ENCODE results near the gene NCOA5.
A peak's percentile ranks its signal among the peaks of the same experiment; 100 is the strongest.

NCOA5 gene

DNA sequence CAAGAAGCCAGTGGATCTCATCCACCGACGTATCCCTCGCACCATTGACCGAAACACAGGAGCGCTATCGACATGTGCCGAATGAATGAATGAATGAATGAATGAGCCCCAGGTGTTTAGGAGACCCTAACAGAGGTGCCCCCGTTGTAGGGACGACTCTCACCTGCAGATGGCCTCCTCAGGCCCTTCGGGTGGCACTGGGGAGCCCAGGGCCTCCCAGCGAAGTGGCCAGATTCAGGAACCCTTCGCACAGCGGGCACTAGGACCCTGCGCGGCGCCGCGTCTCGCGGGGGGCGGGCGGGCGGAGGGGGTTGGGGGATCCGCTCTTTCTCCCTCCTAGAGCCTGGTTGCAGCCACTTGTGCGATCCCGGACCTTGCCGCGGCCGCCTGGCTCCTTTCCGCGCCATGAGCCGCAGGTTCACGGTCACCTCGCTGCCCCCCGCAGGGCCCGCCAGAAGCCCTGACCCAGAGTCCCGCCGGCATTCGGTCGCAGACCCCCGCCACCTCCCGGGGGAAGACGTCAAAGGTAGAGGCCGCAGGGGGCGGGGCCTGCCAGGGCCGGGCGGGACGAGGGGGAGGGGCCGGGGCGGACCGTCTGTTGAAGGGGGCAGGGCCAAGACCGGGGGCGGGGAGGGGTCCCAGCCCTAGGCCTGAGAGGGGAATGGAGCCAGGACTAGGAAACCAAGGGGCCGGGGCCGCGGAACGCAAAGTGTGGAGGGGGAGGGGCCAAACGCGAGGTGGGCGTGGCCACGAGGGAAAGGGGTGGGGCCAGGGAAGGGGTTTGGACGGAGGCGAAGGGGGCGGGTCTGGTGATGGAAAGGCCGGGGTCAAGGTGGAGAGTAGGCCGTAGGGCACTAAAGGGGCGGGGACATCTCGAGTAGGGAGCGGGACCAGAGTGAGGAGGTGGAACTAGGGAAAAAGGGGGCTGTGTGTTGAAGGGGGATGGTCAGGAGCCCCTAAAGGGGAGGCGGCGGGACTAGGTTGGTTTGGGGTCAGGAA lies 68.1 kb downstream of the NCOA5 start:
- Histone ChIP-seq H3K4me1 (ENCODE audit: control insufficient read depth, insufficient read depth, low read length) (no peaks in the 10 kb centered on the region), H3K27me3 (ENCODE audit: control insufficient read depth, insufficient read depth, low read length, poor library complexity, severe bottlenecking) (peaks cover 43% of the 10 kb centered on the region), H3K4me3 (ENCODE audit: insufficient read depth, low read depth, low read length) (peak overlapping the region; percentile 65), H3K36me3 (ENCODE audit: control insufficient read depth, insufficient read depth, low read length) (no peaks in the 10 kb centered on the region), H3K27ac (ENCODE audit: insufficient read depth, low read depth, low read length, poor library complexity, severe bottlenecking) (no peak overlapping the region), H3K9me3 (ENCODE audit: control insufficient read depth, low read length) (no peaks in the 10 kb centered on the region)
- 7 to 8% methylated on average over 71 of the region's 71 CpGs for WGBS, 2 experiments

DNA sequence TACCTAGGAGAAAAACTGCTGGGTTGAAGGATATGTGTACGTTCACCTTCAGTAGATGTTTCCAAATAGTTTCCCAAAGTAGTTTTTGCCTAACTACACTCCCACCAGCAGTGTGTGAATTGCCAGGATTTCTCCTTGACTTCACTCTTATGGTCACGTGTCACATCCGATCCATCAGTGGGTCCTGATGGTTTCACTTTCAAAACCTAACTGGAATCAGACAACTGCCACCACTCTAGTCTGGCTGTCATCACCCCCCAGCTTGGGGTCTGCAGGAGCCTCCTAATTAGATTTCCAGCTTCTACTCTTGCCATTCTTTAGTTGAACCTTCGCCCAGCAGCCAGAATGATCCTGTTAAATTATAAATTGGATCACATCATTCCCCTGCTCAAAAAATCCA lies 69.2 kb downstream of the NCOA5 start:
- Histone ChIP-seq H3K4me1 (ENCODE audit: control insufficient read depth, insufficient read depth, low read length) (no peaks in the 10 kb centered on the region), H3K27ac (ENCODE audit: insufficient read depth, low read depth, low read length, poor library complexity, severe bottlenecking) (no peak overlapping the region), H3K27me3 (ENCODE audit: control insufficient read depth, insufficient read depth, low read length, poor library complexity, severe bottlenecking) (peaks cover 32% of the 10 kb centered on the region), H3K4me3 (ENCODE audit: insufficient read depth, low read depth, low read length) (no peak overlapping the region), H3K9me3 (ENCODE audit: control insufficient read depth, low read length) (no peaks in the 10 kb centered on the region), H3K36me3 (ENCODE audit: control insufficient read depth, insufficient read depth, low read length) (no peaks in the 10 kb centered on the region)
- WGBS, 2 experiments: 90 to 91% methylated on average over 4 of the region's 4 CpGs

DNA sequence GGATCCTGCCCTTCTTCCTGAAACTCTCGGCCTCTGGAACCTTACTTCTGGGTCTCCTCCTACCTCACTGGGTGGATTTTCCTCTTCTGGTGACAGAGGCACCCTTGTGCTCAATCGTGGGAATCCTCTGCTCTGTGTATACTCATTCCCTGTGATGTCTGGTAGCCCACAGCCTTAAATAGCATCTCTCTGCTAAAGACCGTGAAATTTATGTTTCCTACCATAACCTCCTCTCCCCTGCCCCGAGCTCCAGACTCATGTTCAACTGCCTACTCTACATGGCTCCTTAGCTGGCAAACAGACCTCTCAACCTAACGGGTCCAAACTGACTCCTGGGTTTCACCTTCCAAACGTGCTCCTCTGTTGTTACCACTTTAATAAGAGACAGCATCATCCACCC lies 71.2 kb downstream of the NCOA5 start:
- Histone ChIP-seq H3K27me3 (ENCODE audit: control insufficient read depth, insufficient read depth, low read length, poor library complexity, severe bottlenecking) (peaks cover 29% of the 10 kb centered on the region), H3K9me3 (ENCODE audit: control insufficient read depth, low read length) (no peaks in the 10 kb centered on the region)
- WGBS, 2 experiments: 84 to 85% methylated on average over 6 of the region's 6 CpGs

DNA sequence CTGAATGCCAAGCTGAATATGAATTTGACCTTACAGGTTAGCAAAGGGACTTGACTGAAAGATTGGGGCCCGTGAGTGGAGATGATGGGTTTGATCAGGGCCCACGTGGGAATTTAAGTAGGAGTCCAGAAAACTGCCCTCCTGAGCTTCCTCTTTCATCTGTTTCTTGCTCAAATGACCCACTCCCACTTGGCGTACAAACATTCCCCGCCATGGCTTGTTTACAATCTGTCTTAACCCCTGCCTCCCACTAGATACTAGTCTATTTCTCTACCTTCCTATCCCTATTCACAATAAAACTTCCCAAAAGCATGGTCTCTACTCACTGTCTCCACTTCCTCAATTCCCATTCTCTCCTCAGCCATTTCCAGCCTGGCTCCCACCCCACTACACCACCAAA lies 71.7 kb downstream of the NCOA5 start:
- 84 to 91% methylated on average over 4 of the region's 4 CpGs for WGBS, 2 experiments
- no peak overlapping the region for H3K4me3 ChIP-seq (ENCODE audit: insufficient read depth, low read depth, low read length)
- no peaks in the 10 kb centered on the region for H3K36me3 ChIP-seq (ENCODE audit: control insufficient read depth, insufficient read depth, low read length)
- H3K27me3 ChIP-seq (ENCODE audit: control insufficient read depth, insufficient read depth, low read length, poor library complexity, severe bottlenecking): peaks cover 28% of the 10 kb centered on the region
- no peaks in the 10 kb centered on the region for H3K4me1 ChIP-seq (ENCODE audit: control insufficient read depth, insufficient read depth, low read length)
- H3K9me3 ChIP-seq (ENCODE audit: control insufficient read depth, low read length): no peaks in the 10 kb centered on the region
- no peak overlapping the region for H3K27ac ChIP-seq (ENCODE audit: insufficient read depth, low read depth, low read length, poor library complexity, severe bottlenecking)

More for the DNA sequence above, 71.2 kb downstream of the NCOA5 start:
- Histone ChIP-seq H3K4me3 (ENCODE audit: insufficient read depth, low read depth, low read length) (no peak overlapping the region), H3K27ac (ENCODE audit: insufficient read depth, low read depth, low read length, poor library complexity, severe bottlenecking) (no peak overlapping the region), H3K4me1 (ENCODE audit: control insufficient read depth, insufficient read depth, low read length) (no peaks in the 10 kb centered on the region), H3K36me3 (ENCODE audit: control insufficient read depth, insufficient read depth, low read length) (no peaks in the 10 kb centered on the region)

DNA sequence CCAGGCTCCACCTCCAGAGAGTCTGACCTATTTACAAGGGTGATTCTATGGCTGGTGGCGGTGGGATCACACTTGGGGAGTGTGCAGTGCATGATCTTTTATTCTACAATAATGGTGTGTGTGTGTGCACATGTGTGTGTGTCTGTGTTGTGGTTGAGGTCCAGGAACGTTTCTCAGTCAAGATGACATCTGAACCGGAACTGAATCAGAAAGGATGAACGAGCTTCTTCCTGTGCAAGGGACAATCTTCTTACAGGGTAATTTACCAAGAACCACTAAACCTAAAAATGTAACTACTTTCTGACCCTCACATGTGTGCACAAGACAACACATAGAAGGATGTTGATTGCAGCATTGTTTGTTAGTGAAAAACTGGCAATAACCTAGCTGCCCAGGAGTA lies 72.5 kb downstream of the NCOA5 start:
- Histone ChIP-seq H3K27ac (ENCODE audit: insufficient read depth, low read depth, low read length, poor library complexity, severe bottlenecking) (no peak overlapping the region), H3K36me3 (ENCODE audit: control insufficient read depth, insufficient read depth, low read length) (no peaks in the 10 kb centered on the region), H3K4me1 (ENCODE audit: control insufficient read depth, insufficient read depth, low read length) (no peaks in the 10 kb centered on the region), H3K27me3 (ENCODE audit: control insufficient read depth, insufficient read depth, low read length, poor library complexity, severe bottlenecking) (peaks cover 29% of the 10 kb centered on the region), H3K4me3 (ENCODE audit: insufficient read depth, low read depth, low read length) (no peak overlapping the region), H3K9me3 (ENCODE audit: control insufficient read depth, low read length) (no peaks in the 10 kb centered on the region)
- WGBS, 2 experiments: 86% methylated on average over 4 of the region's 4 CpGs

DNA sequence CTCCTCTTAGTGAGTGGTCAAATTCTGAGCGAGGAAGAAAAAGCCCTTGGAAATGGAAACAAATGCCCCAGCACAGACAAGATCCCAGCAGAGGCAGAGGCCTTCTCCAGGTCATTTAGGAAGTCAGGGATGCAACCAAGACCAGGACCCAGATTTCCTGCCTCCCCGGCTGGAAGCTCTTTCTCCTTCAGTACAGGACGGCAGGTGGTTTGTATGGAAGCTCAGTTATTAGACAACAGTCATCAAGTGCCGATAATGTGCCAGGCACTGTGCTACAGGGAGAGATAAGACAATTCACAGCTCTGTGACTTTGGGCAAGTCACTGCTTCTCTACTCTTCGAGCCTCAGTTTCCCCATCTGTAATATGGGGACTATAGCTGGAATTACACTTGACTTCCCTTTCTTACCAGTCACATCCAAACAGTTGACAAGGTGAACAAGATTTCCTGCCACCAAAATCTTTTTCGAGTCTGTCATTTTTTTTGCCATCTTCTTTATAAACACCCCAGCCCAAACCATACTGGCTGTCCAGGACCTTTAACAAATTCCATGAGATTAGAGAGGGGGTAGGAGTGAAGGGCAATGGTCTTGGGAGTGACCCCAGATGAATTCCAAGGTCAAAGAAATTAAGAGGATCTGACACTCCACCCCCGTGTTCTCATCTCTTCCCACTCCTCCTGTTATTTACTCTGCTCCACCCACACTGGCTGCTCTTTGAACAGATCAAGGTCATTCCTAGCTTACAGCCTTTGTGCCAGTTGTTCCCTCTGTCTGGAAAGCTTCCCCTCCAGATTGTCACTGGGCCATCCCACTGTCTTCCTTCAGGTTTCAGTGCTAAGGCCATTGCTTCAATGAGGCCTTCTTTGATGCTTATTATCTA lies 75.0 kb downstream of the NCOA5 start:
- no peak overlapping the region for H3K4me3 ChIP-seq (ENCODE audit: insufficient read depth, low read depth, low read length)
- peaks cover 31% of the 10 kb centered on the region for H3K27me3 ChIP-seq (ENCODE audit: control insufficient read depth, insufficient read depth, low read length, poor library complexity, severe bottlenecking)
- WGBS, 2 experiments: 81 to 82% methylated on average over 7 of the region's 7 CpGs
- no peak overlapping the region for H3K27ac ChIP-seq (ENCODE audit: insufficient read depth, low read depth, low read length, poor library complexity, severe bottlenecking)
- no peaks in the 10 kb centered on the region for H3K36me3 ChIP-seq (ENCODE audit: control insufficient read depth, insufficient read depth, low read length)
- H3K9me3 ChIP-seq (ENCODE audit: control insufficient read depth, low read length): no peaks in the 10 kb centered on the region
- no peaks in the 10 kb centered on the region for H3K4me1 ChIP-seq (ENCODE audit: control insufficient read depth, insufficient read depth, low read length)

DNA sequence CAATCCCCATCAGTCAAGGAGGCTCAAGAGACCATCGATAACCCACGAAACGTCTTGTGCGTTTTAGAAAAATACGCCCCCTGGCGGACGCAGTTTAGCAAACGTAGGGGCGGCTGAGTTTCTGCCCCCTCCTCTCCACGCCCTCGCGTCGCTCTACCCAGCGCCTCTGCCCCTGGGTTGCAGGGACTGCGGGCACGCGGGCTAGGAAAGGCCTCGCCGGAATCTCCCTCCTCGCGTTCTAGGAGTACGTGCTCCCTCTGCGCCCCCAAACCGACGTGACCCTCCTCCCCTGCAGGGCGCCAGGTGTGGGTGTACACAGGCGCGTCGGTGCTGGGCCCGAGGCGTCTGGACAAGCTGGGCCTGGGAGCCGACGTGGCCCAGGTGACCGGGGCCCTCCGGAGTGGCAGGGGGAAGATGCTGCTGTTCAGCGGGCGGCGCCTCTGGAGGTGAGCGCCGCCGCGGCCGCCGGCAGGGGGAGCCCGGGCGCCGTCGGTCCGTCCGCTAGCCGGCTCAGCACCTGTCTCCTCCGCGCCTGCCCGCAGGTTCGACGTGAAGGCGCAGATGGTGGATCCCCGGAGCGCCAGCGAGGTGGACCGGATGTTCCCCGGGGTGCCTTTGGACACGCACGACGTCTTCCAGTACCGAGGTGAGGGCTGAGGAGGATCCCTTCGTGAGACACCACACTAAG lies 75.8 kb downstream of the NCOA5 start:
- Histone ChIP-seq H3K9me3 (ENCODE audit: control insufficient read depth, low read length) (no peaks in the 10 kb centered on the region), H3K27me3 (ENCODE audit: control insufficient read depth, insufficient read depth, low read length, poor library complexity, severe bottlenecking) (peaks cover 31% of the 10 kb centered on the region), H3K36me3 (ENCODE audit: control insufficient read depth, insufficient read depth, low read length) (no peaks in the 10 kb centered on the region), H3K27ac (ENCODE audit: insufficient read depth, low read depth, low read length, poor library complexity, severe bottlenecking) (no peak overlapping the region), H3K4me1 (ENCODE audit: control insufficient read depth, insufficient read depth, low read length) (no peaks in the 10 kb centered on the region), H3K4me3 (ENCODE audit: insufficient read depth, low read depth, low read length) (peak overlapping the region; percentile 23)
- 1 to 2% methylated on average over 67 of the region's 67 CpGs for WGBS, 2 experiments

DNA sequence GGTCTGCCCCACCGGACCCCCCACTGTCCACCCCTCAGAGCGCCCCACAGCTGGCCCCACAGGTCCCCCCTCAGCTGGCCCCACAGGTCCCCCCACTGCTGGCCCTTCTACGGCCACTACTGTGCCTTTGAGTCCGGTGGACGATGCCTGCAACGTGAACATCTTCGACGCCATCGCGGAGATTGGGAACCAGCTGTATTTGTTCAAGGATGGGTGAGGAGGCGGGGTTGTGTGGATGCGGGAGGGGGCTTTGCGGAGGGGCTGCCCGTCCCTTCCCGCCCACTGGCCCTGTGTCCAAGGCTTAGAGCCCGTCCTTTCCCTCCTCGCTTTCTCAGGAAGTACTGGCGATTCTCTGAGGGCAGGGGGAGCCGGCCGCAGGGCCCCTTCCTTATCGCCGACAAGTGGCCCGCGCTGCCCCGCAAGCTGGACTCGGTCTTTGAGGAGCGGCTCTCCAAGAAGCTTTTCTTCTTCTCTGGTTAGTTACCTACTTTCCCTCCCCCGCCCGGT lies 76.4 kb downstream of the NCOA5 start:
- no peaks in the 10 kb centered on the region for H3K36me3 ChIP-seq (ENCODE audit: control insufficient read depth, insufficient read depth, low read length)
- H3K27ac ChIP-seq (ENCODE audit: insufficient read depth, low read depth, low read length, poor library complexity, severe bottlenecking): no peak overlapping the region
- peaks cover 31% of the 10 kb centered on the region for H3K27me3 ChIP-seq (ENCODE audit: control insufficient read depth, insufficient read depth, low read length, poor library complexity, severe bottlenecking)
- H3K4me1 ChIP-seq (ENCODE audit: control insufficient read depth, insufficient read depth, low read length): peaks cover 3% of the 10 kb centered on the region
- 39 to 41% methylated on average over 28 to 29 of the region's 29 CpGs for WGBS, 2 experiments
- peak overlapping the region; percentile 23 for H3K4me3 ChIP-seq (ENCODE audit: insufficient read depth, low read depth, low read length)
- no peaks in the 10 kb centered on the region for H3K9me3 ChIP-seq (ENCODE audit: control insufficient read depth, low read length)

DNA sequence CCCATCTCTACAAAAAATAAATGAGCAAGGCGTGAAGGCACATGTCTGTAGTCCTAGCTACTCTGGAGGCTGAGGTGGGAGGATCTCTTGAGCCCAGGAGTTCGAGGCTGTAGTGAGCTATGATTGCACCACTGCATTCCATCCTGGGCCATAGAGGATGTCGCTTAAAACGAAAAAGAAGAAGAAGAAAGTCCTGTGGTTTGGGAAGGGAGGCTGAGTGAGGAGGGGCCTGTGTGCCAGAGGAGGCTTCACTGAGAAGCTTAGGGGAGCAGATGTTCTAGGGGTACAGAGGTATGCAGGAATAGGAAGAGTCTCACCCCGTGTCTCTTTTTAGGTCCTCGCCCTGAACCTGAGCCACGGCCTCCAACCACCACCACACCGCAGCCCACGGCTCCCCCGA lies 76.8 kb downstream of the NCOA5 start:
- Histone ChIP-seq H3K9me3 (ENCODE audit: control insufficient read depth, low read length) (no peaks in the 10 kb centered on the region), H3K27me3 (ENCODE audit: control insufficient read depth, insufficient read depth, low read length, poor library complexity, severe bottlenecking) (peaks cover 31% of the 10 kb centered on the region), H3K4me1 (ENCODE audit: control insufficient read depth, insufficient read depth, low read length) (peaks cover 8% of the 10 kb centered on the region), H3K36me3 (ENCODE audit: control insufficient read depth, insufficient read depth, low read length) (no peaks in the 10 kb centered on the region), H3K27ac (ENCODE audit: insufficient read depth, low read depth, low read length, poor library complexity, severe bottlenecking) (no peak overlapping the region), H3K4me3 (ENCODE audit: insufficient read depth, low read depth, low read length) (no peak overlapping the region)
- 86% methylated on average over 10 of the region's 10 CpGs for WGBS, 2 experiments

Measured in ectodermal cell (in vitro differentiated cells).